A172 (cell line): ENCODE results near the gene PYROXD2. TPM values are rescaled to one million over a fixed set of nuclear protein-coding genes. Genes with fewer than 3 reads are reported as not detected.
A peak's percentile ranks its signal among the peaks of the same experiment; 100 is the strongest.

ENCODE experiments used
- DNase-seq: peaks from one replicate; pipeline ENCODE4 v3.0.0-alpha.2; 2015; ENCODE audit warnings: low spot score
- total RNA-seq: library from RNA; depleted of rRNA; stranded (reverse); fragments of >200 nt; shearing (Covaris generic); gene quantifications from 2 replicates; pipeline ENCODE4 v1.2.3, GENCODE V29; 2014; rRNA removed

The PYROXD2 gene
- total RNA-seq = 8.3 and 10.9 TPM in 2 replicates

DNA sequence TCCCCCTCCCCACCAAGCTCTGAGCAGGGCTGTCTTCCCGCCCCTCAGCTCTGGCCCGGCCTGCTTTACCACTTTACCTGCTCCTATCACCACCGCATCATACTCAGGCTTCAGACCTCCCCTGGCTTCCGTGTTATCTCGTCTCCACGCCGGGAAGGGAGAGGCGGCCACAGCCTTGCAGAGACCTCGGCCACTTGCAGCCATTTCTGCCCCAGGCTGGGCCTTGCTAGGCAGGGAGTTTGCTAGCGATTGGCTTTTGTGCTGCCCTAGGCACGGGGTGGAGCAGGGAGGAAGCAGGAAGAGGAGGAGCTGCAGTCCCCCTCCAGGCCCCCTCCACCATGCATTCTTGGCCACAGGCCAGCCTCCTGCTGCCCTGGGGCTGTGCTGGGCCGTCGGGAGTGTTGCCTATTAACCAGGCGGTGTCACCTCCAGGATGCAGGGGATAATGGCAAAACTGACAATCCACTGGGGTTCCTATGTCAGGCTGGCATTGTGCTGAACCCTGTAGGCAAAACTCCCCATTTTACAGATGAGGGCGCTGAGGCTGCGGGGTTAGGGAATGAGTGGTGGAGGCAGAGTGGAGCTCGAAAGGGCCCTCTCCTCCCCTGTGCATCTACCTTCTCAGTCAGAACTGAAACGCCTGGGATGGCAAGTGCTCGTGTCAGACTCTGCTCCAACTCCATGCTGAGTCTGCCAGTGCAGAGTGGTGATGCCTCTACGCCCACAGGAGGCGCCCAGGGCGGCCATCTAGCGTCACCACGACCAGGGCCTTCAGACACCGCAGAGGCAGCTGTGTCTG, at the start of gene PYROXD2:
Gene PYROXD2 (minus strand): TSS at position 251 of the 799 bp plus-strand sequence. CDS start 47 bp downstream, at position 204.
- DNase-seq = peak; percentile 94

DNA sequence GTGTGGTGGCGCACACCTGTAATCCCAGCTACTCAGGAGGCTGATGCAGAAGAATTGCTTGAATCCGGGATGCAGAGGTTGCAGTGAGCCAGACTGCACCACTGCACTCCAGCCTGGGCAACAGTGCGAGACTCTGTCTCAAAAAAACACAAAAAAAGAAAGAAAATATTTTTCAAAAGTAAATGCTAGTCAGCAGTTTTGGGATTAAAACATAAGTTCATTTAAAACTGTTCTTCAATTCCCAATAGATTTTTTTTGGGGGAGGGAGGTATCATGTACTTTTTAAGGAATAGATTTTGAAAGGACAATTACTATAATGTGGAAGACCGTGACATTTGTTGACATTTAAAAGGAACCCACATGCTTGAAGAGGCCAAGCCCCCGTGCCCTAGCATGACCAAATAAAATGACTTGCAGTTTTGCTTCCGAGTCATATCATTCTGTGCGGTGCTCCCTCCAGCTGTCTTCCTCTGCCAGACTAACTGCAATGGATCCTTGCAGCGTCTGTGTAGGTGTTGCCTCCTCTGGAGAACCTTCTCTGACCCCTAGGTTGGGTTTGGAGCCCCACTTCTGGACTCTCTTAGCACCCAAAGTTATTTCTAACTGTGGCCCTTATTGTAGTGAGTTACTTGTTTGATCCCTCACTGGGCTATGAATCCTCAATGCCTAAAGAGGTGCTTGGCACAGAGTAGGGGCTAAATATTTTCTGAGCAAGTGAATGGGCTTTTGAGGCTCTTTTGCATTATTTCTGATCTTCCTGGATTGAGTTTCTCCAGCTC, 49.2 kb upstream of the PYROXD2 start:
- no peak for DNase-seq

DNA sequence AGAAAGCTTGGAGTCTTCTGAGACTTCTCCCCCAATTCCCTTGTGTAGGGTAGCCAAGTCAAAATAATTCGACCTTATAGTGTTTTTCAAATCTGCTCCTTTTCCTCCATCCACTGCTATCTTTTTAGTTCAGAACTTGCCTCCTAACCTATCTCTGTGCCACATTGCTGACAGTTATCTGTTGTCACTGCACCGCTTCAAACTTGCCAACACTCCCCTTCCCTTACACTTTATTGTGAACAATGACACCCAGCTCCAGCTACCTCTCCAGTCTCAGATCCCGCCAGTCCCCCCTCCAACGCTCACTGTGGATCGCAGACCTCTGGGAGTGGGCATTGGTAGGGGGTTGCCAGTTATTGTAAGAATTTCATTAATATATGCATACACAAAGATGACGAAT, 48.0 kb upstream of the PYROXD2 start:
- DNase-seq = no peak

DNA sequence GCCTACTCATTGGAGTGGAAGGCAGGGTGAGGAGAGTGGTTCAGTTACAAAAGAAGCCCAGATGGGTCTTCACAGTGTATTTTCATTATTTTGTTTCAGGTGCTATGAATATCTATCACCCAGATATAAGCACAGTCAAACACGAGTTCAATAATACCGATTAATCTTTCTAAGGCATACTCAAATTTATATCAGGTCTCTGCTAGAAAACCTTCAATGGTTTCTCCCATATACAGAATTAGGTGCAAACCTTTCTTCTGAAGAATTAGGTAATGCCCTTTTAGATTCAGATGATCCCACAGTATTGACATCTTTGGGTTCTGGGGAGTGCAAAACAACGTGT, 46.5 kb upstream of the PYROXD2 start:
- DNase-seq = no peak

DNA sequence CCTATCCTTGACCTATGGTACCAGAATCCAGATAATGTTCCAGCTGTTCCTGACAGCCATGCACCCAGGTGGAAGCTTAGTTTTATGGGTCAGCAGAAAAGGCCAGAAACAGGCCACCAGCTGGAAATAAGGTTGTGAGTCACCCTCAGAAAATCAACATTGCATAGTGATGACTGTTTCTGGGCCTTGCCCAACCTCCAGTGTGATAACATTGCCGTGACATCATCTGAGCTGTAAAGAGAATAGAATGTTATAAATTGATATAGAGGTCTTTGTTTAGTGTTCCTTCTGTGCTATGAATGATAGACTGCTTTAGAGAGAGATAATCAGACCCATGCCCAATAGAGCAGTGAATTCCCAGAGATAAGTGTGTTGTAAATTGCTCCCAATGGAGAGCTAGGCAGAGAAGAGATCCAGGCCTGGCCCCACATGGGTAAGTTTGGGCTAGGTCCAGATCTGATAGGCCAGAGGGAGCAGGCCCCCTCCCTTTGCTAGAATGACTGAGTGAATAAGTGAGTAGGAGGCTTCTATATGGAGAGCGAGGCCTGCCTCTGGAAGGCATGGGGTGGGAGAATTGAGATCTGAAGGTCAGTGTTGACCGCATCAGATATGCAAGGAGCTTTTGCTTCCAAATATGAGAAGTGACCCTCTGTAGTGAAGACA, 46.0 kb upstream of the PYROXD2 start:
- peak; percentile 98 for DNase-seq

DNA sequence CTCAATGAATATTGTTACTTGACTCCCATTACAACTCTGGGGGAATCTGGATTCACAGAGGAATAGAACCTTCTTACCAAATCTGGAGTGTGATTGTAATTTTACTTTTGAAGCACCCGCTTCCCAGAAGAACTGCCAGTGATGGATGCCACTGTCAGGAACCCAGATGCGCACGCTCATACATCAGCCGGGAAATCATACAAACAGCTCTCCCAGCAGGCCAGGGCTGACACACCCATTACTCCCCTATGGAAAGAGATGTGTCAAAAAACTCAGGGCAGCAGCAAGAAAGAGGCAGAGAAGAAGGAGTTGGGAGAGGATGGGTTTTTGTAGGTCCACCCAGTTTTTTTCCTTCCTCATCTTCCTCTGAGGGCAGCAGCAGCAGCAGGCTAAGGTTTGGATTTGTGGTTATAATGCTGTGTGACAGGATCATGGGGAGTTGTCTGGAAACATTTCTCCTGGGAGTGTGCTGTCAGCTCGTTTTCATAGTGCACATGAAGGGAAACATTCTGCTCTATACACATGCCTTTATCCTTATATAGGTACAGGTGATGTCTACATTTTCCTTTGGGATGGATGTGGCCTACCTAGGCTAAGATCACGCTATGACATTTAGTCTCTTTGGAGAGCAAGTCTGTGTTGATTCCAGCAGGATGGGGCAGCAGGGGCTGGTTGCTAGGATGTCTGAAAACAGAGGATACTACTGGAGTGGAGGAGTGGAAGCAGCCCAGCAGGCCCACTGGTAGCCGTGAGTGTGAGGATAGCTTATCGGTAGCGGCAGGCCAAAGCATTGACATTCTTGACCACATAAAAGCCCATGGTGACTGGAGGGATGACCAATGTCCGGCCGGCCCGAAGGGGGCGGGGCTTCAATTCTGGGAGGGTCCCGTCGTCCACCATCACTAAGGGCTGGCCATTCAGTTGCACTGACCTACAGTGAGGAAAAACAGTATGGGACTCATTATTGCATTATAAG, 44.1 kb upstream of the PYROXD2 start:
- no peak for DNase-seq

DNA sequence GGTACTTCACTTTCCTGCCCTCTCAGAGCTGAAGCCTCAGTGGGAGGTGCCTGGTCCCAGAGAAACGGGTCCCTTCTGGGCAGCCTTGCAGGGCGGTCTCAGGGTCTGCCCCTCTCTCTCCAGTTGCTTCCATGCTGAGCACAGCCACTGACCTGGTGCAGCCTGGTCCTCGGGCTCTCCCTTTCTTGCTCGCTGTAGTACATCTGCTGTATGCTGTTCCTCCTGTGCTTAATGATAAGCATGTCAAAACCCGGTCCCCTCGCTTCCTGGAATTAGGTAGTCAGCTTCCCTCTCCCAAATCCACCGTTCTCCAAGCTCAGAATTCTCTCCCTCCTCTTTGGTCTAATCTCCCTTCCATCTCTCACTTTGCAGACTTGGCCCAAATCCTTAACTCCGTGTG, 42.7 kb upstream of the PYROXD2 start:
- DNase-seq = no peak

DNA sequence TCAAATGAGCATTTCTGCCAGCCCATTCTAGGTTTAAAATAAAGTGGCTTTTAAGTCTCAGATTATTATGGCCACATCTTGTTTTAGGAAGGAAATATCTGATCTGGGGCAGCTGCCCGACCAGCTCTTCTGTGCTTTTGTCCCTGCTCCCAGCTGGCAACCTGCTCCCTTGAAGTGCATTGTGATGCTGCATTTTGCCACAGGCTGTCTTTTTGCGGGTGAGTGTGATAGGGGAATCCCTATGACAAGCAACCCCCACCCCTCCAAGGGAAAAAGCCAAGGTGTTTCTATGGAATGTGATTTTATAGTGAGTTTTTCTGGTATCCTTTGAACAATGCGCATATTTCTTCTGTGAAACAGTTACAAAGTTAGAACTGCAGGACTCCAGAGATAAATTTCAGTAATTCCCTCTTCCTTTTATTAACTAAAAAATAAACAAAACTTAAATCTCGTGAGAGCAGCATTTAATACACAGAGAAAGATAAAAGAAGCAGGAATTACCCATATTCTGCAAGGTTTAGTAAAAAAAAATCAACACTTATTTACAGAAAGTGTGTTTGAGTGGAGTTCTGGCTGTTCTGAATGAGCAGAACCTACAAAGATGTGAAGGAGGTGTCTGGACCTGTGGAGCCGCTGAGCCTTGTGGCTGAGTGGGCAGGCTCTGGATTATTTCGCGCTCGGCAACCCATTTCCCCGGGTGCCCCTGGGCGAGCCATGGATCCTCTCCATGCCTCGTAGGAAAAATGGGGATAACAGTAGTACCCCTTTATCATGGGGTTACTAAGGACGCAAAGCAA, 41.9 kb upstream of the PYROXD2 start:
- DNase-seq = peak; percentile 21

DNA sequence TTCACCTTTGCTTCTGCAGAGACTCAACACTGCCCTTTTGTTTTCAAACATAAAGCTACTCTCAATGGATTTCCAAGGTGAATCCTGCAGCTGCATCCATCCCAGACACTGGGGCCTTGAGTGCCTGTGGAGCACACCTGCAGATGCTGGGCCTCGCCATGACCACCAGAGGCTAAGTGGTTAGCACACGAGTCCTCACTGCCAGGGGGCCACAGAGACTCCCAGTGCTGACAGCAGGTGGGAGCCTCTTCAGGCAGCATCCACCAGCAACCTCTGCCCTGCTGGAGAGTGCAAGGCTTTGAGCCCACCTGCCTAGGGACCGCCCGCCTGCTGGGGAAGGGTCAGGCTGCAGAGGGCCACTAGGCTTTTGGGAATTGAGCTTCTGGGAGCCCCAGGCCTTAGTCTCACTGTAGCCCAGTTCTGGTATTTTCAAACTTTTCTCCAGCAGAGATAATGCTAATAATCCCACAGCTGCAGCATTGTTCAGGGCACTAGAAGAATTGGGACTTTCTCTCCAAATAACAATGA, 41.1 kb upstream of the PYROXD2 start:
- DNase-seq = no peak

DNA sequence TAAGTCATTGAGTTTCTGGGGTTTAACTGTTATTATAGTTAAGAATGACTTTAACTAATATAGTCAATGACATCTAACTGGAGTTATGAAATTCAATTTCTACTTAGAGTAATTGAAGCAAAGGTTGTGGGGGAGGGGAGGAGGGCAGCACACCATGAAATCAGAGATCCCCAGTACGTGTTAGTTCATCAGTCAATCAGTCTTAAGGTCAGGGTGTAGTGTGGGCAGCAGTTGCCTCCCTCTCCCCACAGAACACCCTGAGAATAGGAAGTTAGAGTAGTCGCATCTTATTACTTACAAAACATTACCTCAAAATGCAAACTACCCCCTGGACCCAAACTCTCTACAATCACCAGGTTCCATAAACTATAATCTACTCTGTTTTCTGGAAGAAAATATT, 38.7 kb upstream of the PYROXD2 start:
- DNase-seq = no peak

DNA sequence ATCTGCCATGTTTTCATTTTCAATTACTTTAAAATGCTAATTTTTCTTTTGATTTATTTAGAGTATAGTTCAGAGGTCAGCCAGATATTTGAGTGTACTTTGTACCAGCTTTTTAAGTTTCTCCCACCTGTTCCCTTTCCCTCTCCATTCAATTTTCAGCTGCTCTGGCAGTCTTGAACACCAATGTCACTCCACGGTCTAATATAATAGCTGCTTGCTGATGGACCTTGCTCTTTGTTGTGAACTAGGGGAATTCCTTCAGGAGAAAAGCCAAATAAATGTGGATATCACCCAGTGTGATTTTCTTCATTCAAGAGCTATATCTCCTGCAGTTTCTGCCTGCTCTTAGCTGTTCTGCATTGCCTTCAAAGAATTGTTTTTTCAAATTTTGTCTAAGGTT, 35.6 kb upstream of the PYROXD2 start:
- no peak for DNase-seq

DNA sequence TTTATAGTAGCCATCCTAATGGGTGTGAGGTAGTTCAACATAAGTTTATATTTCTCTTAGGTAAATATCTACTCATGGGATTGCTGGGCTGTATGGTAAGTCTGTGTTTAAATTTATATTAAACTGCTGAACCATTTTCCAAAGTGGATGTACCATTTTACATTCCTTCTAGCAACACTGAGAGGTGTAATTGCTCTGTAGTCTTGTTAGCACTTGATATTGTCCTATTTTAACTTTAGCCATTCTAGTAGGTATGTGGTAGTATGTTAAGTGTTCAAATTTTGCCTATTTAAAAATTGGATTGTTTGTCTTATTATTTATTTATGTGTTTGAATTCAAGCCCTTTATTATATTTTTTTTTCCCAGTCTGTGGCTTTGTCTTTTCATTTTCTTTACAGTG, 34.3 kb upstream of the PYROXD2 start:
- no peak for DNase-seq

DNA sequence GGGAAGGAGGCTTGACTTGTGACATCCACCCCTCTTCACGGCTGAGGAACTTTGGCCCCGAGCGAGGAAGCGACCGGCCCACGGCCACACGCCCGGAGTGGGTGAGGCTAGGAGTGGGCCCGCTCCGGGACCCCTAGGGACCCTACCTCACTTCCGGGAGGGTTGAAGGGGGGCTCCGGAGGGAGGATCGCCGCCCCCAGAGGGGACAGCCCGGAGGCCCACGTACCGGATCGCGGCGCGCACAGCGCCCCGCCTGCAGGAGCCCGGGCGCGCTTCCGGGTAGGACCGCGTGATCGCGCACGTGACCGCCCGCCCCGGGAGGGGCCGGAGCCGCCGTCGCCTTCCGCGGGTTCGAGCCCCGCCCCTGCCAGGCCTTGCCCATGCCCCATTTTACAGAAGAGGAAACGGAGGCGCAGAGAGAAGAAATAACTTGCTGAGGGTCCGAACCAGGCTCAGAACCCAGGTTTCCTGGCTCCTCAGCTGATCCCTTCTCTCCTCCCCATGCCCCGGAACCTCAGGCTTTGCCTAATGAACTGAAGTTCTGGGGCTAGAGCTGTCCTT, 31.8 kb upstream of the PYROXD2 start, which contains the start of gene HPS1:
Gene HPS1 (minus strand): TSS at position 275 of the 561 bp plus-strand sequence. CDS start 3,695 bp downstream, outside the sequence.
- DNase-seq = peak; percentile 55

DNA sequence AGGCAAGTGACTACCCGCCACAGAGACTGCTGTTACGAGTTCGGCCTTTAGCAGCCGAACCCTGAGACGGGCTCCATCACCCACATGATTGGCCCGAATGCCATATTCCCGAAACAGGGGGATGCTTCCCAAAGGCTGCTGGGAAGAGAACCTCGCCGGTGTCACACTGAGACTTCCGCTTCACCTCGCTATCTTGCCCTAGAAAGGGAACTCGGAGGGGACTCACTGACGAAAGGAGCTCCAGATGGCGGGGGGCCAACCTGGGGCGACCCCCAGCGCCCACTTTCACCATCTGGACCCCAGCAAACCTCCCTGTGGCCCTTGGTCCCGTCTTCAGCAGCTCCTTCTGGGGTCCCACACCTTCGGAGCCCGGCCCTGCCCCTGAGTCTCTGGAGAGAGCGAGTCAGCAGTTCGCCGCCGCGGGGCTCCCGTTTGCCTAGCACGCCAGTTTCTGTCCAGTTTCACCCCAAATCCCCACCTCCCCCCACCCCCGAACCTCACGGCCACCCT, 31.2 kb upstream of the PYROXD2 start:
- DNase-seq = peak; percentile 19

DNA sequence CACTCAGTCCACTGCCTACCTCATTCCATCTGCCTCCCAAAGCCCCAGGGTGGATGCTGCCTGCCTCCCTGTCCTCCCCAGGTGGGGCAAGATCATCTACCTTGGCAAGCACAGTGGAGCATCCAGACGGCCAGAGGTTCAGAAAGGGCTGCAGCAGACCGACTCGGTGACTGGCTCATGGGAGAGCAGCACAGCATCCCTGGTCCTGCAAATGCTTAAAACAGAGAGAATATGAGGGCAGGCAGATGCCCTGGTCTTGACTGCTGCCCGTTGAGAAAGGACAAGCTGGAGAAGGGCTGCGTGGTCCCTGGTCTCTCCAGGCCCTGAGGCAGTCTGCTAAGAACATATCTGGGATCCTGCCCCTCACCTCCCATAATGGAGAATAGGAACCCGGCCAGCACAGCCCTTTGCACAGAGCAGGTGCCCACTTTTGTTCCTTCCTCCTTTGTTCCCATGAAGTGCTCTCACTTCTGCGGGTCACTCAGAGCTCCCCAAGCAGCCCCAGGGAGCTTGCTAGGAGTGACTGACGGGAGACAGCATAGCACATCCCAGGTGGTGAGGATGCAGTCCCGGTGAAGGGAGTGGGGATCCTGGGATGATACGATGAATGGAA, 30.3 kb upstream of the PYROXD2 start:
- no peak for DNase-seq

DNA sequence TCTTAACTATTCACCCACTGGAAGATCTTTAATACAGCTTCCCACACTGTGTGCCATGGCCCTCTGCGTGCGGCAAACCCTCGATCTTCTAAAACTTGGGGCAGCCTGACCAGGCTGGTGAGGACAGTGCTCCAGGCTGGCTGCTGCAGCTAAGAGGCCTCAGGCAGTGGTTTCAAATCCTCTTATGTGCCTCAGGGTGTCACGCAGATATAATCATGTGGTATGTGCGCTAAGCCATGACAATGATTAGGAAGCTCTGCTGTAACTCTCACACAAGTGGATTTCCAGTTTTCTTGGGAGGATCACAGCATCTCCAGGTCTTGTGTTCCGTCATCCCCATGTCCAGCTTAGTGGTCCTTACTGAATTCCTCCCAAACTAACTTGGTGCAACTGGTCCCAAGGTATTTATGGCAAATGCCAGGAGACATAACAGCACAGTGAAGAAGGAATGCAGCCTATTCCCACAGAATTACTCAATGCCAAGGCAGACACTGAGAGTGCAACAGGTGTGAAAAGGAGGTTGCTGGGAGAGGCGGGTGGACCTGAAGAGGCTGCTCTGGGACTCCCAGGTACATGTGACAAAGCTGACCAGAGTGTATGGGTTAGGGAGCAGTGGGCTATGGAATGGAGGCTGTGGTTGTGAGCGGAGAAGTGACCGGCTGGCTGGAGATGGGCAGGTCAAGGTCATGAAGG, 29.5 kb upstream of the PYROXD2 start:
- no peak for DNase-seq

DNA sequence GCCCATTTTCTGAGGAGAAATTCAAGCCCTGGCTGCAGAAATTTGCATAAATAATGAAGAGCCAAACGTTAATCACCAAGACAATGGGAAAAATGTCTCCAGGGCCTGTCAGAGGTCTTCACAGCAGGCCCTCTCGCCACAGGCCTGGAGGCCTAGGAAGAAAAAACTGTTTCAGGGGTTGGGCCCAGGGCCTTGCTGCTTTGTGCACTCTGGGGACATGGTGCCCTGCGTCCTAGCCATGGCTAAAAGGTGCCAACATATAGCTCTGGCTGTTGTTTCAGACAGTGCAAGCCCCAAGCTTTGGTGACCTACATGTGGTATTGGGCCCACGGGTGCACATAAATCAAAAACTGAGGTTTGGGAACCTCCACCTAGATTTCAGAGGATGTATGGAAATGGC, 23.7 kb upstream of the PYROXD2 start:
- DNase-seq = no peak

DNA sequence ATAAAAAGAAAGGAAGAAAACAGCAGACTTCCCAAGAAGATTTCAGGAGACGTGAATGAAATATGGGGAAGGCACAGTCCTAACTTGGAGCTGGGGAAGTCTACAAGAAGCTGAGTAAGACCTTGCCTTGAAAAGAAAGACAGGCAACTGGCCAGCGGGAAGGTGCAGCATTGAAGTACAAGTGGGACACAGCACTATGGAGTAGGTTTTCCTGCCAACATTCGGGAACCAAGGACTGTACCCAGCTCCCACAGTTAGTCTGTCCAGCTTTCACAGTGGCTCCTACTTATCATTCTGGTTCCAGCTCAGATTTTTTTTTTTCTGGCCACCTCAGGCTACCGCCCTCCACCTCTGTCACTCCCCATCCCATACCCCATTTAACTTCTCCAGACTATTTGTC, 21.7 kb upstream of the PYROXD2 start:
- DNase-seq = no peak

DNA sequence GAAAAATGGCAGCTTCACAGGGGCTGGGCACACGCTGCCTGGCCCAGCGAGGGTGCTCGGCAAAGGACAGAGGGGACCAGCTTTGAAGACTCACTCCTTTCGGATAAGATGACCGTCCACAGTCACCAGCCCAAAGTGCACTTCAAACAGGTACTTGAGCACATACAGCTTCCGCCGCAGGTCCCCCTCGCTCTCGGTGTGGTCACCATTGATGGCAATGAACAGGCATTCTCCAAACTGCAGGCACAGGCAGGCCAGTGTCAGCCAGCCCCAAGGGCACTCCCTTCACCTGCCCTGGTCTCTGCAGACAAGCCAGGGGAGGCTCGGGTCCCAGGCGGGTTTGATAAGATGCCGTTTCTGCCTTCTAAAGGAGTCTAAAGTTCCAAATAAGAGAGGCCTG, 20.2 kb upstream of the PYROXD2 start:
- no peak for DNase-seq
